Cerebellar cortex (tissue), 1 donor: Measurements from ENCODE around the gene MYO1H.

ENCODE experiments used
- DNase-seq: peaks from one replicate; pipeline ENCODE4 v3.0.0-alpha.2; 2015; ENCODE audit warnings: low spot score

The MYO1H gene

GRCh38 chr12:109475121-109475520 lies 127.4 kb downstream of the MYO1H start:
- no peak for DNase-seq

DNA sequence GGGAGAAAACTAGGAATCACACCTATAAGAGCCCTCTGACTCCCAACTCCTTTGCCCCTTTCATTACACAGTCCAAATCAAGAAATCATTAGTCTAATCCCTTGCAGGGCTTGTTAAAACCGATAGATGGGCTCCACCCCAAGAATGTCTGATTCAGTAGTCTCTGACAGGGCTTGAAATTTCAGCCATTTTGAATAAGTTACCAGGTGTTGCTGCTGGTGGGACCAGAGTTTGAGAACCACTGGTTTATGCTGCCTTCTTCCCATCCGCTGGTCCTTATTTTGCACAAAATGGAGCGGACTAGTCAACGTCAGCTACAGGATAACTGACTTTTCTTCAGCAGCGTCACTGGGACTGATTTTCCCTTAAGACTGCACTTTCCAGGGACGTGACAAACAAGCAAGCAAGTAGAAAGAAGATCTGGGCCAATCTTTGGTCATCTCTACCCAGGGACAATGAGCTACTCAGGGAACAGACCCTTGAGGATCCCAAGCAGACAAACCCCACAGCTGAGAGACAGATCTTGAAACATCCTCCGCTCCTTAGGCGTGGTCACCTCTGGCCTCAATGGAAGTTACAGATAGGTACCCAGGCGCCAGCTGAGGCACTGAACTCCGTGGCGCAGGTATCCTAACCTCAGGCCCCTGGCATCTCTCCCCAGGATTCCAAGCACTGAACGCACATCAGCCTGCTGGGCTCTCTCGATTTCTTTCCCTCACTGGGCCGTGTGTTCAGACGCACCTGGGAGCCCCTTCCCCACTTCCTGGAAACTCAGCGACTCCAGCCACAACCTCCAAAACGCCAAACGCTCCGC lies 128.5 kb downstream of the MYO1H start:
- DNase-seq: no peak

- DNase-seq: no peak
Measured at GRCh38 chr12:109476807-109477184, 129.1 kb downstream of the MYO1H start.

GRCh38 chr12:109477185-109477962 lies 129.7 kb downstream of the MYO1H start, which contains the start of the genes KCTD10 and UBE3B:
KCTD10 (minus strand) TSS chr12:109477300; CDS start chr12:109477262, 38 bp downstream.
UBE3B (plus strand) TSS chr12:109477634; CDS start chr12:109483552, 5,918 bp downstream.
- peak; percentile 86 for DNase-seq

DNA sequence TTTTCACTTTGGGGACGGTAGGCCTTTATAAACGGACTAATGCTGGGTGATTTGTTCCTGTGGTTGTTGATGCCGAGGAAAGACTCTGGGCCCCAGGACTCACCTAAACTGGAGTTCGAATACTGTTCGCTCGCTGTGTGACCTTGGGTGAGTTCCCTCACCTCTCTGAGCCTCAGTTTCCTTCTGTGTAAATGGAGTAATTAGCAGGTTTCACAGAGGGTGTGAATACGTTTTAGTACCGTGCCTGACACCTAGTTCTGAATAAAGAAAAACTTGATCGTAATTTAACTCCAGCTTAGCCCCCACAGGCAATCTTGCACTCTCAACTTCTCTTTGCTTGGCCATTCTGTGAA lies 130.2 kb downstream of the MYO1H start:
- no peak for DNase-seq

- no peak for DNase-seq
Measured at GRCh38 chr12:109479761-109480160, 132.1 kb downstream of the MYO1H start.

DNA sequence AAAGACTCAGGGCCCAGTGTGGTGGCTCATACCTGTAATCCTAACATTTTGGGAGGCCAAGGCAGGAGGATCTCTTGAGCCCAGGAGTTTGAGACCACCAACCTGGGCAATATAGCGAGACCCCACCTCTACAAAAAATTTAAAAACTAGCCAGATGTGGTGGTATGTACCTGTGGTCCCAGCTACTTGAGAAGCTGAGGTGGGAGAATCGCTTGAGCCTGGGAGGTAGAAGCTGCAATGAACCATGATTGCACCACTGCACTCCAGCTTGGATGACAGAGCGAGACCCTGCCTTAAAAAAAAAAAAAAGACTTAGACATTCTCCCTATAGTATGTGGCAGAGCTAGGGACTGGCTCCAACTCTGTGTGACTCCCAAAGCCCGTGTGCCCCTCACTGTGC lies 132.7 kb downstream of the MYO1H start:
- no peak for DNase-seq

DNA sequence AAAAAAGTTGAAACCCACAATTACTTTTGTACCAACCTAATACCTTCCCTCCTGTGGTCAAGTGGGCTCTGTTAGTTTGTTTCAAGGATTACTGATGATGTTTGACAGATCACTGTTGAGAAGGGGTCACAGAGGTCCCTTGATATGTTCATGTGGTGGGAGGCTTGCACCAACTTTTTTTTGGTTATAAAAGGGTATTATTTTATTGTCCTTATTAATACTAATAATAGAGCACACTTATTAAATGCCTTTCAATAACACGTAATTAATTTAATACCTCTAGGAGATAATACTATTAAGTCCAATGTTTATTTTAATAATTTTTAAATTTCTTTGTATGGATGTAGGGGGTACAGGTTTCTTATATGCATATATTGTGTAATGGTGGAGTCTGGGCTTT lies 134.2 kb downstream of the MYO1H start:
- DNase-seq: no peak

DNA sequence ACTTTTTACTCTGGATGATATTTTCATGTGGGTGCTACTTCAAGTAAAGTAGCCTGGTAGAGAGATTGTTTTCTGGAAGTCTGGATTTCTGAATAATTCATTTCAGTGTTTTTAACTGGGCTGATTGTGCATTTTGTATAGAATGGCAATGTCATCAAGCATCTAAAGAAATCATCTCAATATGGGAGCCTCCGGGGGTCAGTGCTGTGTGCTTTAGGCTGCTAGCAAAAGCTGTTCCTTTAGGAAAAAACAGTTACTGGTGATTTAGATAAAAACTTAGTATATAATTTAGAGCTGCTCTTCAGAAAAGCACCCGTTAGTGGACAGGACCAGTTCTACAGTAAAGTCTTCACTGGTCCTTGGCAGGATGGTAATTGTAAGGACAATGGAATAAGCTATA lies 134.8 kb downstream of the MYO1H start:
- DNase-seq: no peak

DNA sequence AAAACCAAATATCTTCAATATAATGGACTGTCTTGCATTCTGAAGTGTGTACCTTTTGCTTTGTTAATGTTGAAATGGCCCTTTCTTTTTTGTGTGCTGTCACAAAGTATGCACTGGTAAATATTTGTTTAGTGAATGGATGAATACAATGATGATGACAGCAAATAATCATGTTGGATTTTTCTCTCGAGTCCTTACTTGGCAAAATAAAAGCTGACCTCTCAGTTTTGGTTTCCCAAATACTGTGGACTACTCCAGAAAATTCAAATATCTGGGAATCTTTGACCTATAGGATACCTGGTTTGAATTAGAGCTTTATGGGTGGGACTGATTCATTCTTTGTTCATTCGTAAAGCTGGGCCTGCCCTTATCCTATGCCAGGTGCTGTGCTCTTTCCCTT lies 135.2 kb downstream of the MYO1H start:
- DNase-seq: no peak

DNA sequence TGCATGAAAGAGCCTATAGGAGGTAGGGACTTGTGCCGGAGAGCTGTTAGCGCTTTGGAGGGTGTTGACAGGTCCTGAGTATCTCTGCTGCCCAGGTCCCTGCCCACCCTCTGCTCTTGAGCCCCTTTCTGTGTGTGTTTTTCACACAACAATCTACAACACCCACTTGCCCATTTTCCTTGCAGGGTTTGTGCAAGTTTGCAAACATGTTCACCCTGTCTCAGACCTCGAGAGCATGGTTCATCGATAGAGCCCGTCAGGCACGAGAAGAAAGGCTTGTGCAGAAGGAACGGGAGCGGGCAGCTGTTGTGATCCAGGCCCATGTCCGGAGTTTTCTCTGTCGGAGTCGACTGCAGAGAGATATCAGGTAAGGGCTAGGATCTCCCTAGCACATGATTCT lies 135.6 kb downstream of the MYO1H start:
- DNase-seq: no peak

DNA sequence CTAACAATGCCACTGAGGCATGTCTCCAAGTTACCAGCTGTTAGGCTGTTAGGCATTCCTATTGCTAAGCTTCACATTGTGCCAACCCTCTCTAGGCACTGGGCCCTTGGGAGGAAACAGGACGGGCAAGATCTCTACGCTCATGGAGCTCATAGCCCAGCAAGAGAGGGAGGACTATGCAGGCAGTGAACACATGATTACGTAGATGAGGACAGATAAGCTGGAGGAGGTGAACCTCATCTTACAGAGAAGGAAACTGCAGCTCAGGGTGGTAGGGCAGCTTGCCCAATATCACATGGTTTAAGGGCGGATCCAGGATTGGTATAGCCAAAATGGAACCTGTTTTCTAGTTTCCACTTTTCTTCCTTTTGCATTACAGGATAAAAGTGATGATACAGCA lies 137.5 kb downstream of the MYO1H start:
- DNase-seq: no peak

- no peak for DNase-seq
Measured at GRCh38 chr12:109487181-109488050, 139.7 kb downstream of the MYO1H start.

DNA sequence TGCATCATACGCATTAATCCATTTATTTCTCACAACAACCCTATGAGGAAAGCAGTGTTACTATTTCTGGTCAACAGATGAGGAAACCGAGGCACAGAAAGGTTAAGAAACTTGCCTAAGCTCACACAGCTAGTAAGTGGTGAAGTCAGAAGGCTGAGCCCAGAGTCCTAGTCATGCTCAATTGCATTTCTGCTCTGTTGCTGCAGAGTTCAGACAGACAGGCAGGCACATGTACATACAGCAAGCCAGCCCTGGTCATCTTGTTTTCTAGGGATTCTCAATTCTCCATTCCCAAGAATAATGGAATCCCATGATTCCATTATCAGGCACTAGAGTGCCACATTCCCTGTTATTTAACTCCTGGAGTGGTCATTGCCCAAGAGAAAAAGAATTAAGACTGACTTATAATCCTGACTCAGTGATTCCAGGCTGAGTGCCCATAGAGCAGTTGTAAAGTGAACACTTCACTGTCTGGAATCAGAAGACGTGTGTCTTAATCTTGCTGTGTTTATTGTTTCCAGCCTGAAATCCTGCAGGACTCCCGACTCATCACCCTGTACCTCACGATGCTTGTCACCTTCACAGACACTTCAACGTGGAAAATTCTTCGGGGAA lies 140.5 kb downstream of the MYO1H start:
- no peak for DNase-seq

GRCh38 chr12:109489016-109489954 lies 141.6 kb downstream of the MYO1H start:
- no peak for DNase-seq

DNA sequence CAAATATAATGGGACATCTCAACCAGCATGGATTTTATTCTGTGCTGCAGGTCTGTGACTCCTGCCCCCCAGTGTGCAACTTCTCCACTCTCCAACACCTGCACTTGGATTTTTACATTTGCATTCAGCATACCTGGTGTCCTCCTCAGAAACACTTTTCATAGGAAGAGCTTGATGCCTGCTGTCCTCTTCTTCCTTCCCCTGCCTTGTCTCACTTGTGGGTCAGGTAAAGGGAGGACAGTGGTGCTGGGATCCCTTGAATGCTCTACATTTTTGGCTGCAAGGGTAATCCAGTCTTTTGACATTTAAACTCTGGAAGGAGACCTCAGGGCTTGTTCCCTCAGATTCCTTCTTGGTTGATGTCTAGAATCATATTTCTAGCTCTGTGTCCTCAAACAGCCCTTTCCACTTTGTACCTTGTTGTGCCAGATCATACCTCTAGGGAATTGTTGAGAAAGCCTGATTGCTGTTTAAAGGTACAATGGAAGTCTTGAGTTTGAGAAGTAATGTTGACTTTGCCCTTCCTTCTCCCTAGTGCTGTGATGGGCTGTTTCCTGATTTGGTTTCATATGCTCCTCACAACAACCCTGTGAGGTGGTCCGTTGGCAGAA lies 142.4 kb downstream of the MYO1H start:
- no peak for DNase-seq

DNA sequence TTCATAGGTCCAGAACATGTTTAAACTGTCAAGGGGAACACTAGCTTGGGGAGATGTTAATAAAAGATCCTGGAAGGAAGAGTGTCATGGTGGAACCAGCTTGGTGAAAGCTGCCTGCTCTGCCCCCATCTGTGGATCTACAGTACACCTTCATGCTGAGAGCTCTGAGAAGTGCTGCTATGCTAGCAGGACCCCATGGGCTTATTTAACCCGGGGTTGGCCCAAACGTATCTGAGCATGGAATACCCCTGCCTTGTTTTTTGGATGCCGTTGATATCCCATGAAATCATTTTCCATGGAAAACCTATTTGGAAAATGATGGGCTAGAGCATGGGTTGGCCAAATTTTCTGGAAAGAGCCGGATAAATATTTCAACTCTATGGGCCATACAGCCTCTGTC lies 144.0 kb downstream of the MYO1H start:
- DNase-seq: no peak

DNA sequence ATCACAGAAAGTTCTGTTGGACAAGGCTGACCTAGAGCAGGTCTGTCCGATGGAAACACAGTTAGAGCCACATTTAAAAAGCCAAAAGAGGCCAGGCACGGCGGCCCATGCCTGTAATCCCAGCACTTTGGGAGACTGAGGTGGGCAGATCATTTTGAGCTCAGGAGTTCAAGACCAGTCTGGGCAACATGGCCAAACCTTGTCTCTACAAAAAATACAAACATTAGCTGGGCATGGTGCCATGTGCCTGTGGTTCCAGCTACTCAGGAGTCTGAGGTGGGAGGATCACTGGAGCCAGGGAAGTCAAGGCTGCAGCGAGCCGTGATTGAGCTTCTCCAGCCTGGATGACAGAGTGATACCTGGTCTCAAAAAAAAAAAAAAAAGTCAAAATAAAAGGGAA lies 144.7 kb downstream of the MYO1H start:
- DNase-seq: no peak

DNA sequence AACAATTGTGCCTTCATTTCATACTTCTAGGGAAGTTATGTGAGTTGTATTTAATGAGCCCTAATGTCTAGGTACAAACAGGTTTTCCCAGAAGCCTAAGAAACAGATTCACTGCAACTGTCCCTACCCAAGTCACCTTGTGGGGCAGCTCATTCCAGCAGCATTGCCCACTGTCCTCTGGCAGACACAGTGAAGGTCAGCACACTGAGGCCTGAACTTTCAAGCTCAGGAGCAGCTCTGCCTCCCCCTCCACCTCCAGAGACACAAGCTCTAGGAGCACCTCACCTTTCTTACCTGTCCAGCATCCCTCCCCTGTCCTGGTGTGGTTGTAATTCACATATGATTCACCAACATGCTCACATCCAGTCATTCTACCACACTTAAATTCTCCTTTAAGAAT lies 145.4 kb downstream of the MYO1H start:
- DNase-seq: no peak

GRCh38 chr12:109493938-109494337 lies 146.2 kb downstream of the MYO1H start:
- DNase-seq: no peak
